IMR-90 (cell line): ENCODE data around the gene ANO2. TPM values are rescaled to one million over a fixed set of nuclear protein-coding genes. Genes with fewer than 3 reads are reported as not detected.
A peak's percentile ranks its signal among the peaks of the same experiment; 100 is the strongest.

Experiments
- ATAC-seq: fragments of 200-7000 bp; cut with Tn5 transposase; 2 replicates; pipeline ENCODE4 v1.9.1; 2020; ENCODE audit warnings: low read depth, mild to moderate bottlenecking, moderate library complexity
- BruUV-seq: library from RNA; stranded (reverse); fragments of 400-500 nt; replicated peaks from 2 replicates; lab custom pipeline; 2021; lab: Mats Ljungman, UMichigan
- CTCF ChIA-PET: fragments of 300-600 bp; formaldehyde crosslinking; extraction: SDS; loops from one replicate; lab custom pipeline; 2021; ENCODE audit warnings: antibody characterized with exemption; lab: Yijun Ruan, JAX
- POLR2A ChIA-PET: fragments of 300-600 bp; sonication (Branson Sonifier 250); formaldehyde crosslinking; loops from one replicate; lab custom pipeline; 2022; ENCODE audit warnings: antibody characterized with exemption; ENCODE audit not compliant: unreplicated experiment; lab: Charles Lee
- DNase-seq: peaks from one replicate; pipeline ENCODE4 v3.0.0; 2013
- H2AFZ ChIP-seq: replicated peaks from 2 replicates; pipeline ENCODE3; 2013; ENCODE audit warnings: low read length, mild to moderate bottlenecking; ENCODE audit not compliant: poor library complexity
- H2AK5ac ChIP-seq: 2 replicates; pipeline ENCODE4 v1.6.1; 2013; ENCODE audit warnings: low read depth, low read length, inconsistent platforms
- H2AK9ac ChIP-seq: replicated peaks from 2 replicates; pipeline ENCODE3; 2013; ENCODE audit warnings: mild to moderate bottlenecking, low read depth, low read length, moderate library complexity; ENCODE audit not compliant: poor library complexity
- H2BK120ac ChIP-seq: 2 replicates; pipeline ENCODE4 v1.6.1; 2013; ENCODE audit warnings: low read depth, low read length, inconsistent platforms
- H2BK15ac ChIP-seq: 3 replicates; pipeline ENCODE4 v1.6.1; 2013; ENCODE audit warnings: low read depth, low read length, inconsistent platforms
- H2BK20ac ChIP-seq: 2 replicates; pipeline ENCODE4 v1.6.1; 2013; ENCODE audit warnings: low read depth, mild to moderate bottlenecking, inconsistent platforms, low read length, moderate library complexity
- H2BK5ac ChIP-seq: 2 replicates; pipeline ENCODE4 v1.6.1; 2013; ENCODE audit warnings: mild to moderate bottlenecking, low read depth, low read length, inconsistent platforms; ENCODE audit not compliant: poor library complexity, severe bottlenecking
- H3K14ac ChIP-seq: replicated peaks from 2 replicates; pipeline ENCODE4 v1.6.1; 2013; ENCODE audit warnings: low read depth, low read length, inconsistent platforms
- H3K18ac ChIP-seq: 2 replicates; pipeline ENCODE4 v1.6.1; 2013; ENCODE audit warnings: low read depth, low read length, control low read depth
- H3K23ac ChIP-seq: 2 replicates; pipeline ENCODE4 v1.6.1; 2013; ENCODE audit warnings: low read depth, low read length, inconsistent platforms
- H3K27ac ChIP-seq: 2 replicates; pipeline ENCODE4 v1.5.1; 2013; ENCODE audit warnings: mild to moderate bottlenecking, control low read depth, low read length; ENCODE audit not compliant: insufficient read depth
- H3K27me3 ChIP-seq: 2 replicates; pipeline ENCODE4 v1.6.1; 2013; ENCODE audit warnings: low read length; ENCODE audit not compliant: control insufficient read depth, insufficient read depth
- H3K36me3 ChIP-seq: 2 replicates; pipeline ENCODE4 v1.6.1; 2013; ENCODE audit warnings: low read length, mixed read lengths; ENCODE audit not compliant: control insufficient read depth, insufficient read depth
- H3K4ac ChIP-seq: 2 replicates; pipeline ENCODE4 v1.6.1; 2013; ENCODE audit warnings: low read depth, low read length, inconsistent platforms
- H3K4me1 ChIP-seq: 2 replicates; pipeline ENCODE4 v1.6.1; 2013; ENCODE audit warnings: low read length, mixed read lengths; ENCODE audit not compliant: control insufficient read depth, insufficient read depth
- H3K4me2 ChIP-seq: 2 replicates; pipeline ENCODE4 v1.6.1; 2013; ENCODE audit warnings: low read depth, mild to moderate bottlenecking, control low read depth, low read length, moderate library complexity
- H3K4me3 ChIP-seq: 2 replicates; pipeline ENCODE4 v1.5.1; 2013; ENCODE audit warnings: low read depth, mild to moderate bottlenecking, control low read depth, low read length, moderate library complexity; ENCODE audit not compliant: insufficient read depth
- H3K56ac ChIP-seq: 2 replicates; pipeline ENCODE4 v1.6.1; 2013; ENCODE audit warnings: low read length, inconsistent platforms; ENCODE audit not compliant: insufficient read depth; ENCODE audit errors: extremely low read depth
- H3K79me1 ChIP-seq, 2 experiments: 2 replicates each; pipeline ENCODE4 v1.6.1; 2013; ENCODE audit warnings: low read length in 2 of 2, inconsistent platforms in 1 of 2, low read depth in 1 of 2
- H3K9ac ChIP-seq: 2 replicates; pipeline ENCODE4 v1.6.1; 2013; ENCODE audit warnings: low read depth, low read length, control low read depth
- H3K9me1 ChIP-seq: 2 replicates; pipeline ENCODE4 v1.6.1; 2013; ENCODE audit warnings: low read length, inconsistent platforms; ENCODE audit not compliant: insufficient read depth
- H3K9me3 ChIP-seq: 2 replicates; pipeline ENCODE4 v1.6.1; 2013; ENCODE audit warnings: low read length; ENCODE audit not compliant: control insufficient read depth, insufficient read depth
- H4K20me1 ChIP-seq: 2 replicates; pipeline ENCODE4 v1.6.1; 2013; ENCODE audit warnings: low read length, inconsistent platforms; ENCODE audit not compliant: insufficient read depth
- H4K5ac ChIP-seq: 2 replicates; pipeline ENCODE4 v1.6.1; 2013; ENCODE audit warnings: mild to moderate bottlenecking, low read depth, low read length, control low read depth
- H4K8ac ChIP-seq, 2 experiments: 2 replicates each; pipeline ENCODE4 v1.6.1; 2013; ENCODE audit warnings: low read depth in 2 of 2, low read length in 2 of 2, control low read depth in 1 of 2, inconsistent platforms in 1 of 2
- H4K91ac ChIP-seq: 2 replicates; pipeline ENCODE4 v1.6.1; 2013; ENCODE audit warnings: low read depth, low read length, inconsistent platforms; ENCODE audit not compliant: insufficient read depth
- BHLHE40 ChIP-seq: fragments of 150-350 bp; IDR thresholded peaks from 2 replicates; pipeline ENCODE4 v1.6.1; 2016; ENCODE audit warnings: mild to moderate bottlenecking, low read depth, low read length
- CEBPB ChIP-seq: IDR thresholded peaks from 2 replicates; pipeline ENCODE4 v1.6.1; 2012; ENCODE audit warnings: low read depth, low read length, improper control_type of control experiment
- SMC3 ChIP-seq: fragments of 150-350 bp; IDR thresholded peaks from 2 replicates; pipeline ENCODE4 v1.6.1; 2016; ENCODE audit warnings: low read depth, mild to moderate bottlenecking, antibody characterized with exemption, low read length, moderate library complexity
- whole genome bisulfite sequencing, 2 experiments: methylation state at CpG; one replicate each; pipeline versions ENCODE4 v1.1.5 to v1.1.7; 2013; ENCODE audit warnings: missing lambda C conversion rate in 2 of 2; ENCODE audit not compliant: insufficient read length in 1 of 2; ENCODE audit errors: extremely low coverage in 2 of 2; 5-methylcytosine and 5-hydroxymethylcytosine counted together
- dilution Hi-C: fragments of 300-500 bp; cut with HindIII; formaldehyde crosslinking; loops from one replicate; pipeline ENCODE4 v1.14.3; 2018; ENCODE audit warnings: low sequenced_read_pairs; ENCODE audit not compliant: unreplicated experiment
- in situ Hi-C: fragments of 300-500 bp; cut with MboI; formaldehyde crosslinking; loops from 3 replicates; pipeline ENCODE4 v1.14.3; 2019; ENCODE audit warnings: low sequenced_read_pairs, inconsistent platforms, mixed read lengths
- intact Hi-C: fragments of 100-400 bp; cut with micrococcal nuclease; formaldehyde crosslinking; loops from 2 replicates; pipeline ENCODE4 v1.10.0; 2022
- polyA plus RNA-seq, 3 experiments: library from polyadenylated mRNA; depleted of rRNA; stranded (reverse); fragments of >200 nt; gene quantifications; 2 replicates each; pipeline ENCODE4 v1.2.3, GENCODE V29; 2012; ENCODE audit warnings: low replicate concordance in 1 of 3
- total RNA-seq: library from RNA; depleted of rRNA; stranded (reverse); fragments of >200 nt; gene quantifications from 2 replicates; pipeline ENCODE4 v1.2.3, GENCODE V29; 2012

Gene ANO2
- total and polyA plus RNA-seq, 2 of the 4 experiments (the other 2 are of a cell fraction), result 0.22 TPM; not detected in 1

DNA sequence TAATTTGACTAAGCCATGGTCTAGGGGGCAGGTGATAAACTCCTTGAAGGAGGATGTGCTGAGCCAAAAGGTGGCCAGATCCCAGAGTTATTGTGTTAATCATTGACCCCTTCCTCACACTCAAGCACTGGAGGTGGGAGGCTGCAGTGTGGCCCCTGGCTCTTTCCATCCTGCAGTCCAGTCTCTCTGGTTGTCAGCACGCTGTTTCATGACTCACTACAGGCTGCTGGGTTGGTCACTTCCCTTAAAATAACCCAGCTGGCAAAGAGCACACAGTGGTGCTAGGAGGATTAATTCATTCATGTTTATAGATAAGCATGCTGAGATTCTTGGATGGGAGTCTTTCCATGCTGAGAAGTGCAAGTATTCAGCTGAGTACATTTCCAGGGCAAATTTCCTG lies 228.9 kb downstream of the ANO2 start:
- BruUV-seq, result no TSS peak
- H2BK20ac ChIP-seq, result no peak overlapping the region
- no peaks in the 10 kb centered on the region for H4K20me1 ChIP-seq
- no peak overlapping the region for H2AK9ac ChIP-seq
- no peak overlapping the region for H3K4me3 ChIP-seq
- H3K56ac ChIP-seq, result no peak overlapping the region
- in situ Hi-C loops (no loop called here), intact Hi-C loops (no loop called here), dilution Hi-C loops (no loop called here)
- no peak overlapping the region for H4K5ac ChIP-seq
- no peak overlapping the region for H3K27ac ChIP-seq
- no peak overlapping the region for H3K18ac ChIP-seq
- no peaks in the 10 kb centered on the region for H3K79me1 ChIP-seq
- H3K27me3 ChIP-seq, result peaks cover 47% of the 10 kb centered on the region
- no peak overlapping the region for H4K8ac ChIP-seq
- no peaks in the 10 kb centered on the region for H3K9me1 ChIP-seq
- WGBS, 2 experiments, result no CpG with 5 or more reads among the region's 1 CpG
- no peak overlapping the region for H2AK5ac ChIP-seq
- H2BK15ac ChIP-seq, result no peak overlapping the region
- ChIA-PET POLR2A (interaction anchor here (0.6 kb wide), 1 partner anchor 65 kb away, joined by 8 read pairs; no protein-coding TSS in a partner anchor), CTCF (interaction anchor here (1.5 kb wide), 1 partner anchor 29 kb away, joined by 5 read pairs; no protein-coding TSS in a partner anchor)
- H2BK5ac ChIP-seq, result no peak overlapping the region
- H3K9ac ChIP-seq, result no peak overlapping the region
- H4K91ac ChIP-seq, result no peak overlapping the region
- H3K4me2 ChIP-seq, result no peak overlapping the region
- H3K23ac ChIP-seq, result no peak overlapping the region
- no peaks in the 10 kb centered on the region for H3K9me3 ChIP-seq
- no peaks in the 10 kb centered on the region for H3K36me3 ChIP-seq
- H3K4me1 ChIP-seq, result no peaks in the 10 kb centered on the region
- ATAC-seq (peak; percentile 49), DNase-seq (peak; percentile 43)
- TF ChIP-seq BHLHE40 (no peak), SMC3 (no peak), CEBPB (no peak)
- no peak overlapping the region for H2AFZ ChIP-seq
- no peak overlapping the region for H2BK120ac ChIP-seq
- H3K14ac ChIP-seq, result no peak overlapping the region
- no peak overlapping the region for H3K4ac ChIP-seq
